ENCODE measurements around the gene SS18.

- no peak for TF ChIP-seq POLR2AphosphoS5 (IDR thresholded peaks at IDR 0.05)
- TF ChIP-seq POLR2A (IDR thresholded peaks at IDR 0.05) = no peak
Measured at GRCh38 chr18:26003817-26004216, 86.6 kb downstream of the SS18 start.
